Sigmoid colon (tissue), 7 donors: ENCODE results near the gene SCN4B. TPM values are rescaled to one million over a fixed set of nuclear protein-coding genes. Genes with fewer than 3 reads are reported as not detected.

ENCODE experiments used
- DNase-seq: peaks from one replicate; pipeline ENCODE4 v3.0.0-alpha.2; 2019
- H3K27ac ChIP-seq, 4 donors: fragments of 200-600 bp; sonication (generic); one replicate each; pipeline ENCODE4 v1.5.1; 2016 to 2019; ENCODE audit warnings: mild to moderate bottlenecking in 1 of 4
- H3K27me3 ChIP-seq, 3 donors: fragments of 200-600 bp; sonication (generic); one replicate each; pipeline ENCODE4 v1.5.1; 2019; ENCODE audit warnings: mild to moderate bottlenecking in 1 of 3
- H3K36me3 ChIP-seq, 4 donors: fragments of 200-600 bp; sonication (generic); one replicate each; pipeline ENCODE4 v1.5.1; 2016 to 2019
- H3K4me1 ChIP-seq, 4 donors: fragments of 200-600 bp; sonication (generic); one replicate each; pipeline ENCODE4 v1.5.1; 2017 to 2019
- H3K4me3 ChIP-seq, 4 donors: fragments of 200-600 bp; sonication (generic); one replicate each; pipeline ENCODE4 v1.5.1; 2017 to 2019; ENCODE audit warnings: mild to moderate bottlenecking in 2 of 4, moderate library complexity in 1 of 4
- H3K9me3 ChIP-seq, 4 donors: fragments of 200-600 bp in 3 of 4; sonication (generic) in 3 of 4; one replicate each; pipeline versions ENCODE4 v1.5.1 to v1.6.1; 2013 to 2019
- CTCF ChIP-seq, 4 experiments: fragments of 450-650 bp in 3 of 4; fragments of 200-600 bp in 1 of 4; IDR thresholded peaks; one replicate each; pipeline ENCODE4 v1.5.1; 2016 to 2019; ENCODE audit warnings: antibody characterized with exemption in 4 of 4, mild to moderate bottlenecking in 3 of 4, moderate library complexity in 2 of 4
- EP300 ChIP-seq, 4 donors: sonication (generic); formaldehyde crosslinking; IDR thresholded peaks; one replicate each; pipeline ENCODE4 v1.6.1; 2017; ENCODE audit warnings: antibody characterized with exemption in 4 of 4
- POLR2A ChIP-seq, 2 donors: fragments of 450-650 bp; IDR thresholded peaks; one replicate each; pipeline ENCODE4 v1.6.1; 2016; ENCODE audit warnings: antibody characterized with exemption in 2 of 2, mild to moderate bottlenecking in 2 of 2, moderate library complexity in 2 of 2
- POLR2AphosphoS5 ChIP-seq, 4 donors: sonication (generic); formaldehyde crosslinking; IDR thresholded peaks; one replicate each; pipeline ENCODE4 v1.6.1; 2017; ENCODE audit warnings: antibody characterized with exemption in 4 of 4
- WGBS, 2 donors: extraction: QIAGEN DNeasy Blood & Tissue Kit; methylation state at CpG; one replicate each; pipeline ENCODE4 v1.1.7; 2013; 5-methylcytosine and 5-hydroxymethylcytosine counted together
- intact Hi-C: fragments of 100-400 bp; cut with DNase I; formaldehyde crosslinking; loops from one replicate; pipeline ENCODE4 v1.15.1; 2023
- polyA plus RNA-seq, 3 donors: library from polyadenylated mRNA; stranded (reverse); fragments of 200-250 nt; gene quantifications; one replicate each; pipeline ENCODE4 v1.2.3, GENCODE V29; 2013
- total RNA-seq, 4 donors: library from RNA; depleted of rRNA; stranded (reverse); fragments of >200 nt; gene quantifications; one replicate each; pipeline ENCODE4 v1.1.0, GENCODE V29; 2016
- donor health status: healthy with polysubstance abuse.
- donor health status: Bipolar disorder and iron deficiency.
- donor health status: healthy.

SCN4B gene
- total and polyA plus RNA-seq, 7 donors, result 0.92 to 2.2 (median 1.3) TPM

GRCh38 chr11:118092907-118093571 is 59.6 kb downstream of the SCN4B start:
- Histone ChIP-seq H3K9me3 (no peaks in the 10 kb centered on the region), H3K27ac (no peak overlapping the region), H3K4me1 (no peaks in the 10 kb centered on the region), H3K36me3 (no peaks in the 10 kb centered on the region), H3K27me3 (peaks cover 0 to 10% (median 0%) of the 10 kb centered on the region in 3 donors), H3K4me3 (no peak overlapping the region)
- intact Hi-C loops, result no loop called here
- WGBS, 2 donors, result 83 to 84% methylated on average over 8 of the region's 8 CpGs
- TF ChIP-seq EP300 (IDR thresholded peaks at IDR 0.05) (no peak), POLR2AphosphoS5 (IDR thresholded peaks at IDR 0.05) (no peak), CTCF (IDR thresholded peaks at IDR 0.05) (no peak), POLR2A (IDR thresholded peaks at IDR 0.05) (no peak)
- no peak for DNase-seq

- Histone ChIP-seq H3K27ac (no peak overlapping the region), H3K9me3 (peaks cover 0 to 7% (median 0%) of the 10 kb centered on the region in 4 donors), H3K27me3 (peaks cover 0 to 10% (median 0%) of the 10 kb centered on the region in 3 donors), H3K4me1 (no peaks in the 10 kb centered on the region), H3K36me3 (no peaks in the 10 kb centered on the region), H3K4me3 (no peak overlapping the region)
- WGBS, 2 donors, result 19 to 56% methylated on average over 6 of the region's 6 CpGs
- intact Hi-C loops, result no loop called here
- no peak for TF ChIP-seq POLR2AphosphoS5 (IDR thresholded peaks at IDR 0.05)
- no peak for TF ChIP-seq CTCF (IDR thresholded peaks at IDR 0.05)
- no peak for TF ChIP-seq EP300 (IDR thresholded peaks at IDR 0.05)
- TF ChIP-seq POLR2A (IDR thresholded peaks at IDR 0.05), result no peak
- no peak for DNase-seq
Measured at GRCh38 chr11:118091690-118092089, 60.9 kb downstream of the SCN4B start.

- DNase-seq, result no peak
- Histone ChIP-seq H3K36me3 (no peaks in the 10 kb centered on the region), H3K27ac (no peak overlapping the region), H3K4me1 (no peaks in the 10 kb centered on the region), H3K4me3 (no peak overlapping the region), H3K9me3 (peaks cover 0 to 7% (median 0%) of the 10 kb centered on the region in 4 donors), H3K27me3 (peaks cover 0 to 10% (median 0%) of the 10 kb centered on the region in 3 donors)
- 46 to 71% methylated on average over 7 of the region's 7 CpGs for WGBS, 2 donors
- intact Hi-C loops, result no loop called here
- no peak for TF ChIP-seq POLR2AphosphoS5 (IDR thresholded peaks at IDR 0.05)
- no peak for TF ChIP-seq CTCF (IDR thresholded peaks at IDR 0.05)
- TF ChIP-seq EP300 (IDR thresholded peaks at IDR 0.05), result no peak
- TF ChIP-seq POLR2A (IDR thresholded peaks at IDR 0.05), result no peak
Measured at GRCh38 chr11:118090545-118091162, 62.0 kb downstream of the SCN4B start.

GRCh38 chr11:118088531-118088930 is 64.1 kb downstream of the SCN4B start:
- no peak overlapping the region for H3K27ac ChIP-seq
- DNase-seq, result no peak
- intact Hi-C loops, result loop anchor here (10.0 kb wide), 1 partner anchor 614 kb away; no protein-coding TSS in a partner anchor
- peaks cover 0 to 13% (median 11%) of the 10 kb centered on the region in 4 donors for H3K4me1 ChIP-seq
- H3K9me3 ChIP-seq, result peaks cover 0 to 7% (median 0%) of the 10 kb centered on the region in 4 donors
- TF ChIP-seq EP300 (IDR thresholded peaks at IDR 0.05) (no peak), POLR2A (IDR thresholded peaks at IDR 0.05) (no peak), POLR2AphosphoS5 (IDR thresholded peaks at IDR 0.05) (no peak), CTCF (IDR thresholded peaks at IDR 0.05) (no peak)
- H3K36me3 ChIP-seq, result no peaks in the 10 kb centered on the region
- H3K4me3 ChIP-seq, result no peak overlapping the region
- H3K27me3 ChIP-seq, result peaks cover 0 to 10% (median 0%) of the 10 kb centered on the region in 3 donors
- 12 to 34% methylated on average over 4 of the region's 4 CpGs for WGBS, 2 donors
